KG1 (cell line): ENCODE results near the gene MAPK14.
"Not testable (repeated sequence)": the region's sequence is repeated elsewhere in the genome, so short reads cannot be mapped to it uniquely, and the experiment has no call there.

ENCODE experiments used
- DNase-seq: peaks from one replicate; lab custom pipeline; 2025; lab: John Stamatoyannopoulos, UW

MAPK14 gene

GRCh38 chr6:36070252-36070651 is 42.6 kb downstream of the MAPK14 start:
- no peak for DNase-seq

DNA sequence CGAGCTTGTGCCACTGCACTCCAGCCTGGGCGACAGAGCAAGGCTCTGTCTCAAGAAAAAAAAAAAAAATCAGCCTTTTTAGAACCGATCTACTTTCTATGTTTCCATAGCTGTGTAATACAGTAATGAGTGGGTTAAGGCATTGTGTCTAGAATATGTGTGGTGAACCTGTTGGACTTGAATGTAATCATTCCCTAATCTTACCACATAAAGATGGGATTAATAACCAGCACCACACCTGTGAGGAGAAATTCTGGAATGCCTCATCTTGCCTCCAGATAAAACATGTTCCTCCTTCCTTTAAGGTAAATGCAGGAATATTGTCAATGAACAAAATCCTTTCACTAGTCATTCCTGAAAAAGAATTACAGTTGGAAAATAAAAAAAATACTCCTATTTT is 43.7 kb downstream of the MAPK14 start:
- DNase-seq, result no peak

- no peak for DNase-seq
Measured at GRCh38 chr6:36071714-36072113, 44.1 kb downstream of the MAPK14 start.

GRCh38 chr6:36072681-36073080 is 45.1 kb downstream of the MAPK14 start:
- no peak for DNase-seq

- no peak for DNase-seq
Measured at GRCh38 chr6:36073587-36073986, 46.0 kb downstream of the MAPK14 start.

- no peak for DNase-seq
Measured at GRCh38 chr6:36075656-36076055, 48.0 kb downstream of the MAPK14 start.

- DNase-seq, result no peak
Measured at GRCh38 chr6:36076178-36077063, 48.8 kb downstream of the MAPK14 start.

DNA sequence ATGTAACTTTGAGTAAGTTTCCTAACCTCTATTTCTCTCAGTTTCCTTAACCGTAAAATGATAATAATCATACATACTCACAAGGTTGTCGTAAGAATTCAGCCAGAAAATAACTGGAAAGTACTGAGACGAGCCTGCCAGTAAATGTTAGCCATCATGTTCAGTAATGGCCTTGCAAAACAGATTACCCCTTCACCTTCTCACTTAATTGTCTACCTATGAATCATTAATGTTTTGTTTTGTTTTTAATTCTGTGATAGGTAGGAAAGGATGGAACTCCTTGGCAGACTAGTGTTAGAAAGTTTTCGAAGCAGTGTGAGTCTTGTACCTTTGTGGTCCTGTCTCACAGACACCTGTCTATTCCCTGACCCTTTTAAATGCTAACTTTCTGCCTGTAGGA is 50.6 kb downstream of the MAPK14 start:
- no peak for DNase-seq

DNA sequence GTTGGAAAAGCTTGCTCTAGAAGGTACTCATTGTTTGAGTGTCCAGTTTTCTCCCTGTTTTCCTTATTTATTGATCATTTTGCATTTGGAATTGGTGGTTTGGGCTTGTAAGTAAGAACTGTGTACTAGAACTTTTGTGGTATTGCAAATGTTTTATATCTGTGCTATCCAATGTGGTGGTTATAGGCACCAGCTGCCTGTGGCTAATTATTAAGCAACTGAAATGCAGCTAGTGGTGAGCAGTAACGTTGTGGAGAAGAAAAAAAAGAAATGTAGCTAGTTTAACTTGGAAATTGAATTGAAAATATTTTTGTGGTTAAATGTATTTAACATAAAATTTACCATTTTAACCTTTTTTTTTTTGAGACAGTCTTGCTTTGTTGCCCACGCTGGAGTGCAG is 52.0 kb downstream of the MAPK14 start:
- DNase-seq, result no peak

DNA sequence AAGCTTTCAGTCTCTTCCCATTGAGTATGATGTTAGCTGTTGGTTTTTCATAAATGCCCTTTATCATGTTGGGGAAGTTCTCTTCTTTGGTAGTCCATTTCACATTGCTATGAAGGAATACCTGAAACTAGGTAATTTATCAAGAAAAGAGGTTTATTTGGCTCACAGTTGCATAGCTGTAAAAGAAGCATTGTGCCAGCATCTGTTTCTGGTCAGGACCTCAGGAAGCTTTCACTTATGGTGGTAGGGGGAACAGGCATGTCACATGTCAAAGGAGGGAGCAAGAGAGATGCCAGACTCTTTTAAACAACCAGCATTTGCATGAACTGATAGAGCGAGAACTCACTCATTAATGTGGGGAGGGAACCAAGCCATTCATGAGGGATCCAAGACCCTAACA is 54.7 kb downstream of the MAPK14 start:
- DNase-seq, result no peak

DNA sequence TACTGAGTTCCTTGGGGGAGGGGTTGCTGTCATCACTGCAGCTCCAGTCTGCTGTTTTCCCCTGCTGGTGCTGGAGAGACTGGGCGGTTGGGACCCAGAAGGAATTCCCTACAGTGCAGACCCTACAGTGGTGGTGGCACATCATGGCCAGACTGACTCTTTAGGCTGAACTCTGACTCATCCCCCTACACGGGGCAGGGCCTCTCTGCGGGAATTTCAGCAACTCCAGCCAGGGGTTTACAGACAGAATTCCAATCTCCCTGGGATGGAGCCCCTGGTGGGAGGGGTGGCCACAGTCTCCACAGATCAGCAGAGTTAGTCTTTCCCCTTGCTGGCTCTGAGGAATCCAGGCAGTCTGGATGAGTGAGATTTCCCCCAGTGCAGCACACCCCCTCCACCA is 55.8 kb downstream of the MAPK14 start:
- DNase-seq, result no peak

DNA sequence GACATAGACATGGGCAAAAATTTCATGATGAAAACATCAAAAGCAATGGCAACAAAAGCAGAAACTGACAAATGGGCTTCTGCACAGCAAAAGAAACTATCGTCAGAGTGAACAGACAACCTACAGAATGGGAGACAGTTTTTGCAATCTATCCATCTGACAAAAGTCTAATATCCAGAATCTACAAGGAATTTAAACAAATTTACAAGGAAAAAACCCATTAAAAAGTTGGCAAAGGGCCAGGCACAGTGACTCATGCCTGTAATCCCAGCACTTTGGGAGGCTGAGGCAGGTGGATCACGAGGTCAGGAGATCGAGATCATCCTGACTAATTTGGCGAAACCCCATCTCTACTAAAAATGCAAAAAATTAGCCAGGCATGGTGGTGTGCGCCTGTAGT is 60.6 kb downstream of the MAPK14 start:
- DNase-seq, result not testable (repeated sequence)

- DNase-seq, result no peak
Measured at GRCh38 chr6:36089048-36089447, 61.4 kb downstream of the MAPK14 start.

GRCh38 chr6:36094238-36094637 is 66.6 kb downstream of the MAPK14 start:
- DNase-seq, result no peak

- DNase-seq, result peak; percentile 68
Measured at GRCh38 chr6:36094753-36095496, 67.3 kb downstream of the MAPK14 start.

- DNase-seq, result no peak
Measured at GRCh38 chr6:36095497-36096391, 68.1 kb downstream of the MAPK14 start.

DNA sequence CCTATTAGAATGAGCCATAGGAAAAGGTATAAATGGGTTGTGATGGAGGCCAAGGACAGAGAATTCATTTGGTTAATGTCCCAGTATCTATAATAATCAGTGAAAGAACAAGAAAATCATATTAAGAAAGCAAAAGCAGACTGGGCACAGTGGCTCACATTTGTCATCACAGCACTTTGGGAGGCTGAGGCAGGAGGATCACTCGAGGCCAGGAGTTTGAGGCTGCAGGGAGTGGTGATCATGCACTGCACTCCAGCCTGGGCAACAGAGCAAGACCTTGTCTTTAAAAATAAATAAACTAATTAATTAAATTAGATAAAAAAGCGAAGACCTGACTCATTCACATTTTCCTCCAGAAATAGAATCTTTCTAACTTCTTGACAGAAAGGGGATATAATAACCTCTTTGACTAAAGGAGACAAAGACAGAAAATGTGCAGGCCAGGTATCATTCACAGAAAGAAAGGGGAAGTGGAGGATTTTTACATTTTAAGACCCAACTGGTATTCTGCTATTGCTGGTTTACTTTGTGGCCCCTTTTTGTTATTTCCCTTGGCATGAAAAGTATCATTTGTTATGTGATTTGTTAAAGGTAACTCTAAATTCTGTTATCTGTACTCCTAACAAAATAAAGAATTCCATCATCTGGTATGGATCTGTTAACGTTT is 70.8 kb downstream of the MAPK14 start:
- DNase-seq, result no peak

GRCh38 chr6:36098920-36099647 is 71.5 kb downstream of the MAPK14 start:
- DNase-seq, result no peak

- DNase-seq, result no peak
Measured at GRCh38 chr6:36099869-36100483, 72.4 kb downstream of the MAPK14 start.

- no peak for DNase-seq
Measured at GRCh38 chr6:36101691-36102090, 74.1 kb downstream of the MAPK14 start.

- DNase-seq, result no peak
Measured at GRCh38 chr6:36102853-36103252, 75.2 kb downstream of the MAPK14 start.
